ENCODE measurements around the gene ENTR1. TPM values are rescaled to one million over a fixed set of nuclear protein-coding genes. Genes with fewer than 3 reads are reported as not detected.

The ENTR1 gene
- total and polyA plus RNA-seq, 2 of the 13 experiments (the other 11 are each of a cell fraction or from before 2014, with no cell fraction given), result 70.1 to 76.4 TPM

GRCh38 chr9:136374183-136374575 is 36.2 kb downstream of the ENTR1 start (continued):
- TF ChIP-seq MBNL3 (CRISPR knock-in tag; conservative IDR thresholded peaks at IDR 0.05), result no peak
- TF ChIP-seq KDM5B (CRISPR knock-in tag; IDR thresholded peaks at IDR 0.05; ENCODE audit: borderline replicate concordance), result no peak
- no peak for TF ChIP-seq TRIM22 (IDR thresholded peaks at IDR 0.05)
- no peak for TF ChIP-seq FOXP4 (CRISPR knock-in tag; IDR thresholded peaks at IDR 0.05)

- Histone ChIP-seq H3K27ac (ENCODE audit: extremely low read length, insufficient read depth, low read length) (peak within 1 kb of the TSS; percentile 50), H3K4me3 (replicated peaks in 1 of 3; ENCODE audit: insufficient read depth in 1 of 3, low read depth in 2 of 3, low read length in 3 of 3) (peak within 1 kb of the TSS; percentile 68 to 85 (median 72)), H3K9ac (ENCODE audit: insufficient read depth, low read depth, low read length) (peak within 1 kb of the TSS; percentile 76), H2AFZ (ENCODE audit: low read length) (peak within 1 kb of the TSS; percentile 37), H3K4me2 (ENCODE audit: low read depth, low read length) (peak within 1 kb of the TSS; percentile 98), H4K20me1 (ENCODE audit: insufficient read depth, low read length) (no peaks in the 10 kb centered on the region), H3K4me1 (ENCODE audit: insufficient read depth, low read length) (peaks cover 22% of the 10 kb centered on the region), H3K27me3 (ENCODE audit: control insufficient read depth in 1 of 2, insufficient read depth in 2 of 2, low read length in 2 of 2) (no peaks in the 10 kb centered on the region; a peak in 1 of 5 replicates), H3K9me3 (ENCODE audit: low read length) (no peaks in the 10 kb centered on the region), H3K79me2 (ENCODE audit: insufficient read depth, low read length) (no peaks in the 10 kb centered on the region), H3K36me3 (replicated peaks in 1 of 2; ENCODE audit: control insufficient read depth in 1 of 2, insufficient read depth in 2 of 2, low read length in 2 of 2) (peaks cover 0 to 2% of the 10 kb centered on the region in 2 experiments; a peak in 1 of 5 replicates)
- intact Hi-C loops (cut with micrococcal nuclease; ENCODE audit: unreplicated experiment) (loop anchor here (2.0 to 5.0 kb wide), 2 partner anchors 36 to 61 kb away; no protein-coding TSS in a partner anchor), in situ Hi-C loops (cut with HindIII; ENCODE audit: extremely low pct_ligation_motif_present, low pct_unique_long_range_greater_than_20kb) (no loop called here)
- WGBS (ENCODE audit: low lambda C conversion rate), result 8% methylated on average over 5 of the region's 27 CpGs
- ATAC-seq (peak; percentile 83), FAIRE-seq (peak; percentile 53), DNase-seq (ENCODE audit: low spot score) (peak; percentile 66)
- ChIA-PET POLR2A (interaction anchor here (1.1 to 4.0 kb wide), 5 partner anchors 10 to 39 kb away, joined by 3 to 38 read pairs (median 4); partner anchors contain the start of gene DNLZ), CTCF (ENCODE audit: low intra/inter-chr PET ratio, low total read pairs) (interaction anchor here (1.1 to 3.1 kb wide), 4 partner anchors 10 to 34 kb away, joined by 3 to 18 read pairs (median 4); partner anchors contain the start of gene DNLZ)
- no TSS peak for BruUV-seq (replicated peaks)
- TF ChIP-seq ZNF143 (CRISPR knock-in tag; IDR thresholded peaks at IDR 0.05) (0 out of 2 replicates have a peak, but pooled peaks have one; percentile 36), ETV5 (CRISPR knock-in tag; IDR thresholded peaks at IDR 0.05; ENCODE audit: borderline replicate concordance) (peak; percentile 24; the same call in 1 of the 2 replicates), ZSCAN20 (CRISPR knock-in tag; IDR thresholded peaks at IDR 0.05; ENCODE audit: borderline replicate concordance) (no peak), ZNF605 (CRISPR knock-in tag; IDR thresholded peaks at IDR 0.05) (0 out of 2 replicates have a peak, but pooled peaks have one; percentile 63), ATF4 (CRISPR knock-in tag; IDR thresholded peaks at IDR 0.05) (no peak), RNF219 (CRISPR knock-in tag; IDR thresholded peaks at IDR 0.05) (no peak), RFXAP (CRISPR knock-in tag; IDR thresholded peaks at IDR 0.05; ENCODE audit: borderline replicate concordance) (peak; percentile 51; the same call in 1 of the 2 replicates), PHF8 (CRISPR knock-in tag; IDR thresholded peaks at IDR 0.05) (peak; percentile 68; the same call in 1 of the 2 replicates), AGO1 (IDR thresholded peaks at IDR 0.05; ENCODE audit: low read depth, low read length, poor library complexity, severe bottlenecking) (peak; percentile 60), ZNF333 (CRISPR knock-in tag; IDR thresholded peaks at IDR 0.05; ENCODE audit: borderline replicate concordance) (0 out of 2 replicates have a peak, but pooled peaks have one; percentile 50)
Measured at GRCh38 chr9:136373300-136374182, 36.9 kb downstream of the ENTR1 start, which contains the start of gene CARD9. CARD9 (minus strand) TSS chr9:136373669; CDS start chr9:136372078, 1,591 bp downstream.

Measured in HepG2 (cell line).